ENCODE data around the gene TAF1A. TPM values are rescaled to one million over a fixed set of nuclear protein-coding genes. Genes with fewer than 3 reads are reported as not detected.

Gene TAF1A
- total RNA-seq, 2 experiments from 2014 or later, result 10.9 to 19.2 TPM

GRCh38 chr1:222588135-222588534, 1.6 kb downstream of the TAF1A start:
- intact Hi-C loops (cut with micrococcal nuclease; ENCODE audit: unreplicated experiment), result no loop called here
- peaks cover 30% of the 10 kb centered on the region for H3K79me2 ChIP-seq (ENCODE audit: insufficient read depth, low read depth, low read length)
- no peak overlapping the region for H3K27ac ChIP-seq (ENCODE audit: low read depth, low read length, poor library complexity, severe bottlenecking)
- peak overlapping the region; percentile 96; the same call in 1 of the 2 replicates for H3K4me2 ChIP-seq (ENCODE audit: low read length)
- no peak for DNase-seq (ENCODE audit: low spot score)
- TF ChIP-seq EZH2phosphoT487 (IDR thresholded peaks at IDR 0.05; ENCODE audit: borderline replicate concordance, low read depth, low read length) (no peak), CTCF (conservative IDR thresholded peaks at IDR 0.05; ENCODE audit: low read length) (no peak)
- H2AFZ ChIP-seq (ENCODE audit: low read length), result no peak overlapping the region
- POLR2A ChIA-PET, result interaction anchor here (1.2 to 3.1 kb wide), 3 partner anchors 8 to 56 kb away, joined by 3 to 13 read pairs (median 10); no protein-coding TSS in a partner anchor
- no peaks in the 10 kb centered on the region for H3K9me3 ChIP-seq (ENCODE audit: low read length)
- H3K4me3 ChIP-seq (ENCODE audit: low read depth, low read length, poor library complexity, severe bottlenecking), result peak overlapping the region; percentile 80
- no peaks in the 10 kb centered on the region for H3K9me2 ChIP-seq (ENCODE audit: insufficient read depth, low read length)
- no peaks in the 10 kb centered on the region for H4K20me1 ChIP-seq (ENCODE audit: insufficient read depth, low read length)
- peaks cover 50% of the 10 kb centered on the region for H3K36me3 ChIP-seq (ENCODE audit: insufficient read depth, low read length)
- CTCF ChIA-PET (ENCODE audit: unreplicated experiment), result no interaction called here
- H3K4me1 ChIP-seq (ENCODE audit: insufficient read depth, low read length, poor library complexity, severe bottlenecking), result peaks cover 23% of the 10 kb centered on the region
- no TSS peak for BruUV-seq (replicated peaks)

DNA sequence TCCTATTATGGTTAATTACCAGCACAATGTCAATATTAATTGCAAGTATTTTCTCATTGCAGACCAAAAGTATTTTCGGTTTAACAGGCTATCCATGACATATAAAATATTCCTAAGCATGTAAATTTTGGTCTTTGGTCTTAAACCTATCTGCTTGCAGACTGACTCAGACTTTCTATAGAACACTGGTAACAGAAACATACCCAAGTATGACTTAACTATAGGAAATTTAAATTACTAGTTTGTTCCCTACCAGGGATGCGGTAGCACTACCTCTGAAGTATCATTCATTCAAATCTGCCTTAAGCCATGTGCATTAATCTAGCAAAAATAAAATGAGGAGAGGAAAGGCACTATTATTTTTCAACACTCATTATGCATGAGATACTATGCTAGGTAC, 2.9 kb downstream of the TAF1A start:
- no peak overlapping the region for H3K27ac ChIP-seq (ENCODE audit: low read depth, low read length, poor library complexity, severe bottlenecking)
- POLR2A ChIA-PET, result no interaction called here
- CTCF ChIA-PET (ENCODE audit: unreplicated experiment), result no interaction called here
- peaks cover 30% of the 10 kb centered on the region for H3K79me2 ChIP-seq (ENCODE audit: insufficient read depth, low read depth, low read length)
- no peak overlapping the region for H3K4me2 ChIP-seq (ENCODE audit: low read length)
- no peaks in the 10 kb centered on the region for H3K9me3 ChIP-seq (ENCODE audit: low read length)
- intact Hi-C loops (cut with micrococcal nuclease; ENCODE audit: unreplicated experiment), result no loop called here
- no peaks in the 10 kb centered on the region for H4K20me1 ChIP-seq (ENCODE audit: insufficient read depth, low read length)
- BruUV-seq (replicated peaks), result no TSS peak
- H3K9me2 ChIP-seq (ENCODE audit: insufficient read depth, low read length), result no peaks in the 10 kb centered on the region
- H2AFZ ChIP-seq (ENCODE audit: low read length), result no peak overlapping the region
- peaks cover 27% of the 10 kb centered on the region for H3K4me1 ChIP-seq (ENCODE audit: insufficient read depth, low read length, poor library complexity, severe bottlenecking)
- H3K4me3 ChIP-seq (ENCODE audit: low read depth, low read length, poor library complexity, severe bottlenecking), result no peak overlapping the region
- DNase-seq (ENCODE audit: low spot score), result no peak
- H3K36me3 ChIP-seq (ENCODE audit: insufficient read depth, low read length), result peaks cover 63% of the 10 kb centered on the region
- TF ChIP-seq CTCF (conservative IDR thresholded peaks at IDR 0.05; ENCODE audit: low read length) (no peak), EZH2phosphoT487 (IDR thresholded peaks at IDR 0.05; ENCODE audit: borderline replicate concordance, low read depth, low read length) (no peak)

GRCh38 chr1:222583079-222583478, 6.7 kb downstream of the TAF1A start:
- Histone ChIP-seq H3K9me2 (ENCODE audit: insufficient read depth, low read length) (no peaks in the 10 kb centered on the region), H3K79me2 (ENCODE audit: insufficient read depth, low read depth, low read length) (peaks cover 15% of the 10 kb centered on the region; the same call in 1 of the 2 replicates), H3K4me2 (ENCODE audit: low read length) (0 out of 2 replicates have a peak overlapping the region, but pooled peaks have one; percentile 7), H4K20me1 (ENCODE audit: insufficient read depth, low read length) (no peaks in the 10 kb centered on the region), H3K4me1 (ENCODE audit: insufficient read depth, low read length, poor library complexity, severe bottlenecking) (peaks cover 13% of the 10 kb centered on the region), H2AFZ (ENCODE audit: low read length) (no peak overlapping the region), H3K36me3 (ENCODE audit: insufficient read depth, low read length) (peaks cover 94% of the 10 kb centered on the region), H3K27ac (ENCODE audit: low read depth, low read length, poor library complexity, severe bottlenecking) (no peak overlapping the region), H3K9me3 (ENCODE audit: low read length) (no peaks in the 10 kb centered on the region), H3K4me3 (ENCODE audit: low read depth, low read length, poor library complexity, severe bottlenecking) (no peak overlapping the region)
- peak; percentile 8 for DNase-seq (ENCODE audit: low spot score)
- CTCF ChIA-PET (ENCODE audit: unreplicated experiment), result no interaction called here
- intact Hi-C loops (cut with micrococcal nuclease; ENCODE audit: unreplicated experiment), result no loop called here
- POLR2A ChIA-PET, result no interaction called here
- BruUV-seq (replicated peaks), result no TSS peak
- no peak for TF ChIP-seq CTCF (conservative IDR thresholded peaks at IDR 0.05; ENCODE audit: low read length)
- no peak for TF ChIP-seq EZH2phosphoT487 (IDR thresholded peaks at IDR 0.05; ENCODE audit: borderline replicate concordance, low read depth, low read length)
